Neural cell (in vitro differentiated cells): Measurements from ENCODE around the gene KCNH6. TPM values are rescaled to one million over a fixed set of nuclear protein-coding genes. Genes with fewer than 3 reads are reported as not detected.

Source experiments
- H2AFZ ChIP-seq: fragments of 200-600, 300-800 bp; sonication (generic), shearing (Covaris generic); 2 replicates; pipeline ENCODE4 v1.6.0; 2014; ENCODE audit warnings: low read depth, mild to moderate bottlenecking, antibody characterized with exemption, low read length, moderate library complexity
- H3F3A ChIP-seq: fragments of 200-600 bp; shearing (Covaris generic); 2 replicates; pipeline ENCODE4 v1.6.1; 2016; ENCODE audit warnings: mild to moderate bottlenecking, moderate library complexity, mixed read lengths, antibody characterized with exemption, low read length; ENCODE audit not compliant: insufficient read depth, poor library complexity, severe bottlenecking
- H3K27ac ChIP-seq: fragments of 200-600, 300-800 bp; sonication (generic), shearing (Covaris generic); 2 replicates; pipeline ENCODE4 v1.5.1; 2014; ENCODE audit warnings: mild to moderate bottlenecking, low read length, moderate library complexity
- H3K27me3 ChIP-seq: fragments of 300-800, 200-600 bp; sonication (generic), shearing (Covaris generic); 2 replicates; pipeline ENCODE4 v1.6.0; 2014; ENCODE audit warnings: mild to moderate bottlenecking, low read depth, low read length, moderate library complexity; ENCODE audit not compliant: insufficient read depth
- H3K36me3 ChIP-seq: fragments of 300-800, 200-600 bp; sonication (generic), shearing (Covaris generic); 2 replicates; pipeline ENCODE4 v1.5.1; 2014; ENCODE audit warnings: mild to moderate bottlenecking, antibody characterized with exemption, low read length, moderate library complexity; ENCODE audit not compliant: insufficient read depth
- H3K4me2 ChIP-seq: fragments of 300-800, 200-600 bp; sonication (generic), shearing (Covaris generic); 2 replicates; pipeline ENCODE4 v1.6.0; 2014; ENCODE audit warnings: mild to moderate bottlenecking, low read length
- H3K4me3 ChIP-seq: fragments of 300-800, 200-600 bp; sonication (generic), shearing (Covaris generic); 2 replicates; pipeline ENCODE4 v1.5.1; 2014; ENCODE audit warnings: mild to moderate bottlenecking, low read length, moderate library complexity
- H3K79me2 ChIP-seq: fragments of 200-600 bp; shearing (Covaris generic); replicated peaks from 2 replicates; pipeline ENCODE4 v1.6.0; 2014; ENCODE audit warnings: mild to moderate bottlenecking, low read length, moderate library complexity; ENCODE audit not compliant: insufficient read depth
- H3K9ac ChIP-seq: fragments of 300-800, 200-600 bp; sonication (generic), shearing (Covaris generic); 2 replicates; pipeline ENCODE4 v1.6.1; 2016; ENCODE audit warnings: mild to moderate bottlenecking, low read length, mixed read lengths
- H3K9me2 ChIP-seq: fragments of 200-600 bp; shearing (Covaris generic); 2 replicates; pipeline ENCODE4 v1.6.1; 2016; ENCODE audit warnings: mild to moderate bottlenecking, low read length, mixed read lengths; ENCODE audit not compliant: insufficient read depth
- H3K9me3 ChIP-seq: fragments of 200-600, 300-800 bp; sonication (generic), shearing (Covaris generic); 2 replicates; pipeline ENCODE4 v1.6.1; 2016; ENCODE audit warnings: mild to moderate bottlenecking, mixed run types, low read length, moderate library complexity, mixed read lengths
- H4K20me1 ChIP-seq: fragments of 200-600 bp; shearing (Covaris generic); 2 replicates; pipeline ENCODE4 v1.6.1; 2016; ENCODE audit warnings: mild to moderate bottlenecking, mixed run types; ENCODE audit not compliant: insufficient read depth
- CTCF ChIP-seq: fragments of 450-650 bp; IDR thresholded peaks from 2 replicates; pipeline ENCODE4 v1.5.1; 2014; ENCODE audit warnings: antibody characterized with exemption, mild to moderate bottlenecking, moderate library complexity; ENCODE audit not compliant: poor library complexity, severe bottlenecking
- EP300 ChIP-seq: fragments of 450-650 bp; conservative IDR thresholded peaks from 2 replicates; pipeline ENCODE4 v1.6.1; 2014; ENCODE audit warnings: antibody characterized with exemption, mild to moderate bottlenecking, moderate library complexity; ENCODE audit not compliant: poor library complexity, severe bottlenecking
- EZH2 ChIP-seq: fragments of 200-600, 300-800 bp; shearing (Covaris generic), sonication (generic); IDR thresholded peaks from 2 replicates; pipeline ENCODE4 v1.6.1; 2014; ENCODE audit warnings: antibody characterized with exemption, low read length, borderline replicate concordance, mild to moderate bottlenecking; ENCODE audit not compliant: insufficient read depth, poor library complexity, severe bottlenecking
- MXI1 ChIP-seq: fragments of 450-650 bp; conservative IDR thresholded peaks from 2 replicates; pipeline ENCODE4 v1.6.1; 2014; ENCODE audit warnings: antibody characterized with exemption, mild to moderate bottlenecking; ENCODE audit not compliant: poor library complexity, severe bottlenecking
- POLR2AphosphoS5 ChIP-seq: IDR thresholded peaks from 2 replicates; pipeline ENCODE4 v1.6.1; 2012
- RAD21 ChIP-seq: fragments of 450-650 bp; conservative IDR thresholded peaks from 2 replicates; pipeline ENCODE4 v1.6.1; 2014; ENCODE audit warnings: antibody characterized with exemption, mild to moderate bottlenecking, moderate library complexity
- REST ChIP-seq: IDR thresholded peaks from 2 replicates; pipeline ENCODE4 v1.6.1; 2012; ENCODE audit warnings: borderline replicate concordance
- SMC3 ChIP-seq: fragments of 450-650 bp; conservative IDR thresholded peaks from 2 replicates; pipeline ENCODE4 v1.6.1; 2014; ENCODE audit warnings: antibody characterized with exemption, mild to moderate bottlenecking, moderate library complexity; ENCODE audit not compliant: poor library complexity
- TAF1 ChIP-seq: IDR thresholded peaks from 2 replicates; pipeline ENCODE4 v1.6.1; 2012; ENCODE audit warnings: low read depth
- polyA plus RNA-seq: library from polyadenylated mRNA; depleted of rRNA; stranded (reverse); fragments of >200 nt; gene quantifications from 2 replicates; pipeline ENCODE4 v1.2.3, GENCODE V29; 2014

The KCNH6 gene
- polyA plus RNA-seq, 1 donor from 2014 or later: not detected

- Histone ChIP-seq H3K36me3 (no peaks in the 10 kb centered on the region), H4K20me1 (no peaks in the 10 kb centered on the region), H3K4me3 (no peak overlapping the region), H3K27ac (no peak overlapping the region), H3K9ac (no peak overlapping the region), H3K4me2 (no peak overlapping the region), H3F3A (no peaks in the 10 kb centered on the region), H3K27me3 (peaks cover 21% of the 10 kb centered on the region), H3K79me2 (no peaks in the 10 kb centered on the region), H2AFZ (no peak overlapping the region), H3K9me3 (no peaks in the 10 kb centered on the region), H3K9me2 (no peaks in the 10 kb centered on the region)
- TF ChIP-seq TAF1: no peak
- no peak for TF ChIP-seq SMC3
- TF ChIP-seq POLR2AphosphoS5: no peak
- TF ChIP-seq MXI1: no peak
- TF ChIP-seq REST: no peak
- TF ChIP-seq EP300: no peak
- TF ChIP-seq RAD21: no peak
- TF ChIP-seq EZH2: no peak
- no peak for TF ChIP-seq CTCF
Observed at GRCh38 chr17:63482509-63482908, 40.6 kb upstream of the KCNH6 start.

GRCh38 chr17:63483038-63483437 is 40.1 kb upstream of the KCNH6 start:
- H3K36me3 ChIP-seq: no peaks in the 10 kb centered on the region
- H3K9me3 ChIP-seq: no peaks in the 10 kb centered on the region
- no peaks in the 10 kb centered on the region for H3K9me2 ChIP-seq
- no peak overlapping the region for H2AFZ ChIP-seq
- H3K27ac ChIP-seq: no peak overlapping the region
- peaks cover 15% of the 10 kb centered on the region for H3K27me3 ChIP-seq
- no peaks in the 10 kb centered on the region for H4K20me1 ChIP-seq
- TF ChIP-seq REST: no peak
- no peak for TF ChIP-seq MXI1
- TF ChIP-seq RAD21: no peak
- no peak for TF ChIP-seq EP300
- TF ChIP-seq CTCF: no peak
- TF ChIP-seq POLR2AphosphoS5: no peak
- no peak for TF ChIP-seq SMC3
- no peak for TF ChIP-seq EZH2
- TF ChIP-seq TAF1: no peak
- H3K79me2 ChIP-seq: no peaks in the 10 kb centered on the region
- H3K4me3 ChIP-seq: no peak overlapping the region
- no peaks in the 10 kb centered on the region for H3F3A ChIP-seq
- H3K4me2 ChIP-seq: no peak overlapping the region
- H3K9ac ChIP-seq: no peak overlapping the region
